DOHH2 (cell line): ENCODE measurements around the gene OSBPL2.

ENCODE experiments used
- CTCF ChIP-seq: fragments of 200-600 bp; sonication (generic); IDR thresholded peaks from one replicate; pipeline ENCODE4 v1.5.1; 2014; ENCODE audit warnings: antibody characterized with exemption, mild to moderate bottlenecking, low read depth, low read length; ENCODE audit not compliant: poor library complexity, severe bottlenecking
- EZH2phosphoT487 ChIP-seq: fragments of 200-600 bp; sonication (generic); IDR thresholded peaks from 2 replicates; pipeline ENCODE4 v1.6.1; 2017; ENCODE audit warnings: borderline replicate concordance, mild to moderate bottlenecking, antibody characterized with exemption, low read length, moderate library complexity, mixed read lengths

GRCh38 chr20:62272200-62272599 lies 33.9 kb downstream of the OSBPL2 start:
- TF ChIP-seq CTCF (peak; percentile 21), EZH2phosphoT487 (no peak)
